GM23338 (cell line): Measurements from ENCODE around the gene ZBTB44. TPM values are rescaled to one million over a fixed set of nuclear protein-coding genes. Genes with fewer than 3 reads are reported as not detected.

Experiments used
- ATAC-seq: fragments of 200-7000 bp; cut with Tn5 transposase; 3 replicates; pipeline ENCODE4 v1.9.1; 2020
- DNase-seq: peaks from one replicate; pipeline ENCODE4 v3.0.0-alpha.2; 2015; ENCODE audit warnings: low spot score
- H2AFZ ChIP-seq: fragments of 200-600 bp; sonication (generic); 2 replicates; pipeline ENCODE4 v1.8.0; 2016; ENCODE audit warnings: antibody characterized with exemption, mild to moderate bottlenecking, moderate library complexity
- H3F3A ChIP-seq: fragments of 200-600 bp; sonication (generic); replicated peaks from 2 replicates; pipeline ENCODE4 v1.8.0; 2017; ENCODE audit warnings: antibody characterized with exemption, mixed run types, low read depth
- H3K27ac ChIP-seq: fragments of 200-600 bp; sonication (generic); 2 replicates; pipeline ENCODE4 v1.6.1; 2016; ENCODE audit warnings: low read depth
- H3K27me3 ChIP-seq: fragments of 200-600 bp; sonication (generic); 2 replicates; pipeline ENCODE4 v1.8.0; 2016; ENCODE audit warnings: mild to moderate bottlenecking, mixed run types, moderate library complexity; ENCODE audit not compliant: insufficient read depth
- H3K36me3 ChIP-seq: fragments of 200-600 bp; sonication (generic); 2 replicates; pipeline ENCODE4 v1.8.0; 2016; ENCODE audit warnings: mild to moderate bottlenecking; ENCODE audit not compliant: insufficient read depth
- H3K4me1 ChIP-seq: fragments of 200-600 bp; sonication (generic); 2 replicates; pipeline ENCODE4 v1.8.0; 2016; ENCODE audit warnings: mild to moderate bottlenecking, moderate library complexity; ENCODE audit not compliant: insufficient read depth
- H3K4me2 ChIP-seq: fragments of 200-600 bp; sonication (generic); 2 replicates; pipeline ENCODE4 v1.7.1; 2017; ENCODE audit warnings: mixed run types
- H3K4me3 ChIP-seq: fragments of 200-600 bp; sonication (generic); 2 replicates; pipeline ENCODE4 v1.6.1; 2016; ENCODE audit warnings: mixed run types
- H3K79me2 ChIP-seq: fragments of 200-600 bp; sonication (generic); replicated peaks from 2 replicates; pipeline ENCODE4 v1.8.0; 2017; ENCODE audit warnings: mild to moderate bottlenecking; ENCODE audit not compliant: insufficient read depth
- H3K9me2 ChIP-seq: fragments of 200-600 bp; sonication (generic); 2 replicates; pipeline ENCODE4 v1.8.0; 2017; ENCODE audit not compliant: insufficient read depth
- H4K20me1 ChIP-seq: fragments of 200-600 bp; sonication (generic); replicated peaks from 2 replicates; pipeline ENCODE4 v1.8.0; 2017; ENCODE audit warnings: mild to moderate bottlenecking; ENCODE audit not compliant: insufficient read depth
- H3K27ac Mint-ChIP-seq: 2 replicates; pipeline ENCODE4 v1.8.0; 2020; ENCODE audit warnings: inconsistent platforms, mild to moderate bottlenecking, moderate library complexity, mixed read lengths
- H3K27me3 Mint-ChIP-seq: 3 replicates; pipeline ENCODE4 v1.8.0; 2022; ENCODE audit warnings: low read depth, mild to moderate bottlenecking, moderate library complexity, mixed read lengths, inconsistent platforms; ENCODE audit not compliant: insufficient read depth, poor library complexity
- H3K36me3 Mint-ChIP-seq: 3 replicates; pipeline ENCODE4 v1.8.0; 2021; ENCODE audit warnings: low read depth, mild to moderate bottlenecking, inconsistent platforms, moderate library complexity, mixed read lengths
- H3K4me1 Mint-ChIP-seq: 3 replicates; pipeline ENCODE4 v1.8.0; 2020; ENCODE audit warnings: mild to moderate bottlenecking, inconsistent platforms, mixed read lengths
- H3K4me3 Mint-ChIP-seq: 3 replicates; pipeline ENCODE4 v1.8.0; 2021; ENCODE audit warnings: moderate library complexity, mild to moderate bottlenecking, inconsistent platforms, mixed read lengths
- H3K9me3 Mint-ChIP-seq: 3 replicates; pipeline ENCODE4 v1.8.0; 2020; ENCODE audit warnings: moderate library complexity, mild to moderate bottlenecking, inconsistent platforms, mixed read lengths
- CREB1 ChIP-seq: fragments of 250-450 bp; sonication (Bioruptor Pico); IDR thresholded peaks from 2 replicates; pipeline ENCODE4 v1.5.0; 2020; ENCODE audit warnings: low read depth, mild to moderate bottlenecking, moderate library complexity
- EZH2 ChIP-seq: fragments of 200-600 bp; sonication (generic); IDR thresholded peaks from one replicate; pipeline ENCODE4 v1.8.0; 2017; ENCODE audit warnings: antibody characterized with exemption, mild to moderate bottlenecking, low read depth; ENCODE audit not compliant: unreplicated experiment
- EZH2phosphoT487 ChIP-seq: fragments of 200-600 bp; sonication (generic); IDR thresholded peaks from one replicate; pipeline ENCODE4 v1.8.1; 2018; ENCODE audit warnings: antibody characterized with exemption; ENCODE audit not compliant: unreplicated experiment
- JUNB ChIP-seq: IDR thresholded peaks from one replicate; pipeline ENCODE4 v1.6.1; 2016; ENCODE audit warnings: antibody characterized with exemption; ENCODE audit not compliant: unreplicated experiment
- NANOG ChIP-seq: IDR thresholded peaks from 2 replicates; pipeline ENCODE4 v1.6.1; 2016; ENCODE audit warnings: antibody characterized with exemption, borderline replicate concordance
- POLR2AphosphoS5 ChIP-seq: IDR thresholded peaks from 2 replicates; pipeline ENCODE4 v1.6.1; 2016; ENCODE audit warnings: antibody characterized with exemption, low read depth
- STAT1 ChIP-seq: IDR thresholded peaks from one replicate; pipeline ENCODE4 v1.6.1; 2016; ENCODE audit warnings: antibody characterized with exemption; ENCODE audit not compliant: unreplicated experiment
- ZNF331 ChIP-seq: fragments of 250-450 bp; sonication (Bioruptor Pico); IDR thresholded peaks from 2 replicates; pipeline ENCODE4 v1.5.0; 2020; ENCODE audit warnings: low read depth, mild to moderate bottlenecking, moderate library complexity
- polyA plus RNA-seq: library from polyadenylated mRNA; unstranded; fragments of >200 nt; fragmentation: Nextera tagmentation; extraction: Ambion mirVana; gene quantifications from 2 replicates; pipeline ENCODE4 v1.2.1, GENCODE V29; 2016
- total RNA-seq: library from RNA; depleted of rRNA; stranded (reverse); fragments of >200 nt; shearing (Covaris generic); gene quantifications from 2 replicates; pipeline ENCODE4 v1.2.3, GENCODE V29; 2014
- TF ChIP-seq, protein P1 (sequence below), 2 experiments: fragments of 200-600 bp in 1 of 2; sonication (generic) in 1 of 2; conservative IDR thresholded peaks; 2 replicates each; pipeline versions ENCODE4 v1.5.1 to v1.6.1; 2016 to 2017; ENCODE audit warnings: antibody characterized with exemption in 2 of 2, low read depth in 2 of 2, mild to moderate bottlenecking in 2 of 2, moderate library complexity in 1 of 2
- TF ChIP-seq, protein P2 (sequence below): fragments of 250-450 bp; sonication (Bioruptor Pico); IDR thresholded peaks from 2 replicates; pipeline ENCODE4 v1.5.0; 2020; ENCODE audit warnings: mild to moderate bottlenecking, moderate library complexity

The ZBTB44 gene
- total and polyA plus RNA-seq, 2 experiments from 2014 or later, result 61.2 to 102 TPM

DNA sequence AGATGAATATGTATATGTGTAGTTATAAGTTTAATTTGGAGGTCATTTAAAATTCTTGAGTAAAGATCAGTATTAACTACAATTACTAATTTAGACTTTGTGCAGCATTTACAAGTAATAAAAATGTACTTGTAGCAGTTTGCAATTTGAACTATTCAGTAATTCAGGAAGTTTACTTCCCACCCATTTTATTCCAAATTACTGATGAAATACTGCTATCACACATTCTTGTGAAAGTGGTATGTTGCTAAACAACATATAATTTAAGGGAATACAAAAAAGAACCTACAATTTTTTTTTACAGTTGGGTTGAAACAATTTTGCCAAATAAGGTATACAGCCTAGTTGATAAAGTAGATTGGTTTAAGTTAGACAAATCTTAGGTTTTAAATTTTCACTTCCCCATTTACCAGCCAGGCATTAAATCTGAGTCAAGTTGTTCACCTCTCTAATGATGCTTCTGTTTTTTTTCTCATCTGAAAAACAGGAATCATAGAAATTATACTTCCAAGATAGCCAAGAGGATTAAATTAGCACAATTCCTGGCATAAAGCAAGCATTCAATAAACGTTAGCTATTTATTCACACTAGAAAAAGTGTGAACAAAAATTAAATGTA is 45.3 kb downstream of the ZBTB44 start:
- Histone ChIP-seq H3K4me3 (no peak overlapping the region), H3K4me1 (no peaks in the 10 kb centered on the region), H3K27ac (no peak overlapping the region), H3K4me2 (no peak overlapping the region), H2AFZ (no peak overlapping the region), H3K27me3 (no peaks in the 10 kb centered on the region), H4K20me1 (peaks cover 12% of the 10 kb centered on the region), H3K79me2 (peaks cover 71% of the 10 kb centered on the region), H3F3A (no peaks in the 10 kb centered on the region), H3K36me3 (no peaks in the 10 kb centered on the region), H3K9me2 (no peaks in the 10 kb centered on the region)
- no peak for ATAC-seq
- no peaks in the 10 kb centered on the region for H3K9me3 Mint-ChIP-seq
- H3K4me1 Mint-ChIP-seq, result peaks cover 10% of the 10 kb centered on the region; the same call in 2 of the 3 replicates
- H3K27ac Mint-ChIP-seq, result 0 out of 2 replicates have a peak overlapping the region, but pooled peaks have one; percentile 59
- peaks cover 2% of the 10 kb centered on the region for H3K27me3 Mint-ChIP-seq
- TF ChIP-seq STAT1 (no peak), POLR2AphosphoS5 (no peak), ZNF331 (CRISPR knock-in tag) (no peak), EZH2 (no peak), CREB1 (CRISPR knock-in tag) (no peak), EZH2phosphoT487 (no peak), JUNB (no peak), NANOG (no peak)
- TF ChIP-seq, protein P1, sequence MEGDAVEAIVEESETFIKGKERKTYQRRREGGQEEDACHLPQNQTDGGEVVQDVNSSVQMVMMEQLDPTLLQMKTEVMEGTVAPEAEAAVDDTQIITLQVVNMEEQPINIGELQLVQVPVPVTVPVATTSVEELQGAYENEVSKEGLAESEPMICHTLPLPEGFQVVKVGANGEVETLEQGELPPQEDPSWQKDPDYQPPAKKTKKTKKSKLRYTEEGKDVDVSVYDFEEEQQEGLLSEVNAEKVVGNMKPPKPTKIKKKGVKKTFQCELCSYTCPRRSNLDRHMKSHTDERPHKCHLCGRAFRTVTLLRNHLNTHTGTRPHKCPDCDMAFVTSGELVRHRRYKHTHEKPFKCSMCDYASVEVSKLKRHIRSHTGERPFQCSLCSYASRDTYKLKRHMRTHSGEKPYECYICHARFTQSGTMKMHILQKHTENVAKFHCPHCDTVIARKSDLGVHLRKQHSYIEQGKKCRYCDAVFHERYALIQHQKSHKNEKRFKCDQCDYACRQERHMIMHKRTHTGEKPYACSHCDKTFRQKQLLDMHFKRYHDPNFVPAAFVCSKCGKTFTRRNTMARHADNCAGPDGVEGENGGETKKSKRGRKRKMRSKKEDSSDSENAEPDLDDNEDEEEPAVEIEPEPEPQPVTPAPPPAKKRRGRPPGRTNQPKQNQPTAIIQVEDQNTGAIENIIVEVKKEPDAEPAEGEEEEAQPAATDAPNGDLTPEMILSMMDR (conservative IDR thresholded peaks at IDR 0.05; ENCODE audit: low read depth in 2 of 2), result no peak
- TF ChIP-seq, protein P2, sequence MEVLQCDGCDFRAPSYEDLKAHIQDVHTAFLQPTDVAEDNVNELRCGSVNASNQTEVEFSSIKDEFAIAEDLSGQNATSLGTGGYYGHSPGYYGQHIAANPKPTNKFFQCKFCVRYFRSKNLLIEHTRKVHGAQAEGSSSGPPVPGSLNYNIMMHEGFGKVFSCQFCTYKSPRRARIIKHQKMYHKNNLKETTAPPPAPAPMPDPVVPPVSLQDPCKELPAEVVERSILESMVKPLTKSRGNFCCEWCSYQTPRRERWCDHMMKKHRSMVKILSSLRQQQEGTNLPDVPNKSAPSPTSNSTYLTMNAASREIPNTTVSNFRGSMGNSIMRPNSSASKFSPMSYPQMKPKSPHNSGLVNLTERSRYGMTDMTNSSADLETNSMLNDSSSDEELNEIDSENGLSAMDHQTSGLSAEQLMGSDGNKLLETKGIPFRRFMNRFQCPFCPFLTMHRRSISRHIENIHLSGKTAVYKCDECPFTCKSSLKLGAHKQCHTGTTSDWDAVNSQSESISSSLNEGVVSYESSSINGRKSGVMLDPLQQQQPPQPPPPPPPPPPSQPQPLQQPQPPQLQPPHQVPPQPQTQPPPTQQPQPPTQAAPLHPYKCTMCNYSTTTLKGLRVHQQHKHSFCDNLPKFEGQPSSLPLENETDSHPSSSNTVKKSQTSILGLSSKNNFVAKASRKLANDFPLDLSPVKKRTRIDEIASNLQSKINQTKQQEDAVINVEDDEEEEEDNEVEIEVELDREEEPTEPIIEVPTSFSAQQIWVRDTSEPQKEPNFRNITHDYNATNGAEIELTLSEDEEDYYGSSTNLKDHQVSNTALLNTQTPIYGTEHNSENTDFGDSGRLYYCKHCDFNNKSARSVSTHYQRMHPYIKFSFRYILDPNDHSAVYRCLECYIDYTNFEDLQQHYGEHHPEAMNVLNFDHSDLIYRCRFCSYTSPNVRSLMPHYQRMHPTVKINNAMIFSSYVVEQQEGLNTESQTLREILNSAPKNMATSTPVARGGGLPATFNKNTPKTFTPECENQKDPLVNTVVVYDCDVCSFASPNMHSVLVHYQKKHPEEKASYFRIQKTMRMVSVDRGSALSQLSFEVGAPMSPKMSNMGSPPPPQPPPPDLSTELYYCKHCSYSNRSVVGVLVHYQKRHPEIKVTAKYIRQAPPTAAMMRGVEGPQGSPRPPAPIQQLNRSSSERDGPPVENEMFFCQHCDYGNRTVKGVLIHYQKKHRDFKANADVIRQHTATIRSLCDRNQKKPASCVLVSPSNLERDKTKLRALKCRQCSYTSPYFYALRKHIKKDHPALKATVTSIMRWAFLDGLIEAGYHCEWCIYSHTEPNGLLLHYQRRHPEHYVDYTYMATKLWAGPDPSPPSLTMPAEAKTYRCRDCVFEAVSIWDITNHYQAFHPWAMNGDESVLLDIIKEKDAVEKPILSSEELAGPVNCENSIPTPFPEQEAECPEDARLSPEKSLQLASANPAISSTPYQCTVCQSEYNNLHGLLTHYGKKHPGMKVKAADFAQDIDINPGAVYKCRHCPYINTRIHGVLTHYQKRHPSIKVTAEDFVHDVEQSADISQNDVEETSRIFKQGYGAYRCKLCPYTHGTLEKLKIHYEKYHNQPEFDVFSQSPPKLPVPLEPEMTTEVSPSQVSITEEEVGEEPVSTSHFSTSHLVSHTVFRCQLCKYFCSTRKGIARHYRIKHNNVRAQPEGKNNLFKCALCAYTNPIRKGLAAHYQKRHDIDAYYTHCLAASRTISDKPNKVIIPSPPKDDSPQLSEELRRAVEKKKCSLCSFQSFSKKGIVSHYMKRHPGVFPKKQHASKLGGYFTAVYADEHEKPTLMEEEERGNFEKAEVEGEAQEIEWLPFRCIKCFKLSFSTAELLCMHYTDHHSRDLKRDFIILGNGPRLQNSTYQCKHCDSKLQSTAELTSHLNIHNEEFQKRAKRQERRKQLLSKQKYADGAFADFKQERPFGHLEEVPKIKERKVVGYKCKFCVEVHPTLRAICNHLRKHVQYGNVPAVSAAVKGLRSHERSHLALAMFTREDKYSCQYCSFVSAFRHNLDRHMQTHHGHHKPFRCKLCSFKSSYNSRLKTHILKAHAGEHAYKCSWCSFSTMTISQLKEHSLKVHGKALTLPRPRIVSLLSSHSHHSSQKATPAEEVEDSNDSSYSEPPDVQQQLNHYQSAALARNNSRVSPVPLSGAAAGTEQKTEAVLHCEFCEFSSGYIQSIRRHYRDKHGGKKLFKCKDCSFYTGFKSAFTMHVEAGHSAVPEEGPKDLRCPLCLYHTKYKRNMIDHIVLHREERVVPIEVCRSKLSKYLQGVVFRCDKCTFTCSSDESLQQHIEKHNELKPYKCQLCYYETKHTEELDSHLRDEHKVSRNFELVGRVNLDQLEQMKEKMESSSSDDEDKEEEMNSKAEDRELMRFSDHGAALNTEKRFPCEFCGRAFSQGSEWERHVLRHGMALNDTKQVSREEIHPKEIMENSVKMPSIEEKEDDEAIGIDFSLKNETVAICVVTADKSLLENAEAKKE (CRISPR knock-in tag), result no peak
- H3K36me3 Mint-ChIP-seq, result peaks cover 18% of the 10 kb centered on the region; the same call in 2 of the 3 replicates
- no peak overlapping the region for H3K4me3 Mint-ChIP-seq
- DNase-seq, result no peak
